GM21737 (cell line): ENCODE measurements around the gene MADD.

Experiments used
- ATAC-seq: cut with Tn5 transposase; IDR thresholded peaks from one replicate; pipeline ENCODE4 v1.9.1; 2021; ENCODE audit warnings: mild to moderate bottlenecking, moderate library complexity; ENCODE audit not compliant: unreplicated experiment

The MADD gene

GRCh38 chr11:47355283-47356128, 85.6 kb downstream of the MADD start:
- no peak for ATAC-seq

GRCh38 chr11:47356129-47356997, 86.4 kb downstream of the MADD start:
- ATAC-seq, result no peak

GRCh38 chr11:47356998-47357329, 87.0 kb downstream of the MADD start:
- ATAC-seq, result no peak

GRCh38 chr11:47357985-47358730, 88.2 kb downstream of the MADD start:
- no peak for ATAC-seq

GRCh38 chr11:47358731-47359051, 88.8 kb downstream of the MADD start:
- no peak for ATAC-seq

GRCh38 chr11:47359162-47359561, 89.2 kb downstream of the MADD start:
- ATAC-seq, result no peak

GRCh38 chr11:47359586-47359985, 89.7 kb downstream of the MADD start:
- ATAC-seq, result no peak

- no peak for ATAC-seq
Observed at GRCh38 chr11:47360341-47360740, 90.4 kb downstream of the MADD start.

- ATAC-seq, result no peak
Observed at GRCh38 chr11:47361419-47361818, 91.5 kb downstream of the MADD start.

GRCh38 chr11:47366020-47366490, 96.1 kb downstream of the MADD start:
- no peak for ATAC-seq

GRCh38 chr11:47369676-47370075, 99.7 kb downstream of the MADD start:
- no peak for ATAC-seq

GRCh38 chr11:47372422-47372821, 102.5 kb downstream of the MADD start:
- no peak for ATAC-seq

GRCh38 chr11:47373876-47374719, 104.2 kb downstream of the MADD start:
- no peak for ATAC-seq

GRCh38 chr11:47374720-47375019, 104.7 kb downstream of the MADD start:
- ATAC-seq, result no peak

- ATAC-seq, result no peak
Observed at GRCh38 chr11:47375020-47375419, 105.1 kb downstream of the MADD start.

GRCh38 chr11:47375546-47376085, 105.7 kb downstream of the MADD start:
- no peak for ATAC-seq

- ATAC-seq, result no peak
Observed at GRCh38 chr11:47376107-47376524, 106.2 kb downstream of the MADD start.

GRCh38 chr11:47376525-47377371, 106.8 kb downstream of the MADD start:
- no peak for ATAC-seq

GRCh38 chr11:47377571-47378009, 107.7 kb downstream of the MADD start:
- ATAC-seq, result no peak
